K562 (cell line): ENCODE measurements around the gene FRRS1L. TPM values are rescaled to one million over a fixed set of nuclear protein-coding genes. Genes with fewer than 3 reads are reported as not detected.

Source experiments
- ATAC-seq: fragments of 200-7000 bp; cut with Tn5 transposase; 3 replicates; pipeline ENCODE4 v1.9.1; 2020; ENCODE audit warnings: moderate library complexity
- BruUV-seq: library from RNA; stranded (reverse); fragments of 400-500 nt; replicated peaks from 2 replicates; lab custom pipeline; 2021; lab: Mats Ljungman, UMichigan
- CTCF ChIA-PET: fragments of 300-600 bp; formaldehyde crosslinking; extraction: SDS; loops from one replicate; lab custom pipeline; 2021; ENCODE audit warnings: low intra/inter-chr PET ratio; lab: Yijun Ruan, JAX
- POLR2A ChIA-PET: fragments of 300-600, 350-650 bp; sonication (Branson Sonifier 250); formaldehyde crosslinking; extraction: SDS; loops from one replicate; lab custom pipeline; 2021; ENCODE audit warnings: antibody characterized with exemption, inconsistent platforms; lab: Yijun Ruan, JAX
- DNase-seq, 4 experiments: peaks; one replicate each; pipeline versions ENCODE4 v3.0.0 to v3.0.0-alpha.2; 2011 to 2018; ENCODE audit warnings: low spot score in 3 of 4, mixed read lengths in 3 of 4; ENCODE audit errors: extremely low read depth in 1 of 4
- FAIRE-seq: peaks from 2 replicates; lab custom pipeline; 2011; peaks lifted over from hg19 to GRCh38; lab: Jason Lieb, UNC
- H2AFZ ChIP-seq: 2 replicates; pipeline ENCODE4 v1.6.0; 2011; ENCODE audit warnings: low read depth, low read length, control low read depth, inconsistent platforms
- H3K27ac ChIP-seq: fragments of 200-600 bp; 3 replicates; pipeline ENCODE4 v1.8.0; 2011; ENCODE audit warnings: low read depth, mild to moderate bottlenecking, control low read depth, inconsistent platforms, low read length, moderate library complexity, mixed read lengths; ENCODE audit errors: extremely low read depth
- H3K27me3 ChIP-seq, 2 experiments: fragments of 300-600 bp in 1 of 2; 2 replicates in 1 of 2; 3 replicates in 1 of 2; pipeline versions ENCODE4 v1.6.0 to v1.8.0; 2011; ENCODE audit warnings: inconsistent platforms in 2 of 2, low read length in 2 of 2, mild to moderate bottlenecking in 1 of 2, mixed read lengths in 1 of 2, moderate library complexity in 1 of 2; ENCODE audit not compliant: control insufficient read depth in 2 of 2, insufficient read depth in 2 of 2
- H3K36me3 ChIP-seq: fragments of 300-600 bp; 3 replicates; pipeline ENCODE4 v1.8.0; 2011; ENCODE audit warnings: mild to moderate bottlenecking, low read length, inconsistent platforms; ENCODE audit not compliant: control insufficient read depth, insufficient read depth
- H3K4me1 ChIP-seq, 2 experiments: fragments of 200-600 bp in 1 of 2; replicated peaks in 1 of 2; 2 replicates in 1 of 2; 3 replicates in 1 of 2; pipeline versions ENCODE4 v1.5.1 to v1.8.0; 2011; ENCODE audit warnings: inconsistent platforms in 2 of 2, low read length in 2 of 2, mild to moderate bottlenecking in 1 of 2, mixed read lengths in 1 of 2, moderate library complexity in 1 of 2; ENCODE audit not compliant: control insufficient read depth in 2 of 2, insufficient read depth in 2 of 2
- H3K4me2 ChIP-seq: 2 replicates; pipeline ENCODE4 v1.6.1; 2011; ENCODE audit warnings: low read length, control low read depth, inconsistent platforms, mixed read lengths; ENCODE audit not compliant: insufficient read depth
- H3K4me3 ChIP-seq: fragments of 200-600 bp; sonication (generic), shearing (Covaris generic); 2 replicates; pipeline ENCODE4 v1.5.1; 2016; ENCODE audit warnings: control low read depth, inconsistent platforms
- H3K79me2 ChIP-seq: fragments of 200-600 bp; 3 replicates; pipeline ENCODE4 v1.8.0; 2011; ENCODE audit warnings: low read length, inconsistent platforms; ENCODE audit not compliant: control insufficient read depth, insufficient read depth
- H3K9ac ChIP-seq, 2 experiments: 2 replicates each; pipeline versions ENCODE4 v1.6.0 to v1.6.1; 2011; ENCODE audit warnings: low read depth in 2 of 2, low read length in 2 of 2, control low read depth in 1 of 2, inconsistent platforms in 1 of 2, mild to moderate bottlenecking in 1 of 2, mixed read lengths in 1 of 2; ENCODE audit not compliant: insufficient read depth in 1 of 2
- H3K9me1 ChIP-seq: one replicate; pipeline ENCODE4 v1.6.0; 2011; ENCODE audit warnings: inconsistent platforms, mild to moderate bottlenecking, low read length, moderate library complexity; ENCODE audit not compliant: control insufficient read depth, insufficient read depth
- H3K9me3 ChIP-seq: replicated peaks from 2 replicates; pipeline ENCODE4 v1.5.1; 2011; ENCODE audit warnings: low read depth, low read length, inconsistent platforms; ENCODE audit not compliant: control insufficient read depth, insufficient read depth
- H4K20me1 ChIP-seq: replicated peaks from 2 replicates; pipeline ENCODE4 v1.6.1; 2011; ENCODE audit warnings: low read length, inconsistent platforms, mixed read lengths; ENCODE audit not compliant: control insufficient read depth, insufficient read depth
- BRCA1 ChIP-seq, 2 experiments: fragments of 450-650 bp in 1 of 2; sonication (generic) in 1 of 2; formaldehyde crosslinking in 1 of 2; IDR thresholded peaks; 2 replicates each; pipeline versions ENCODE4 v1.5.0 to v1.6.1; 2017 to 2020; ENCODE audit warnings: mild to moderate bottlenecking in 1 of 2, missing genetic modification reagents in 1 of 2
- ILK ChIP-seq: fragments of 450-650 bp; IDR thresholded peaks from 2 replicates; pipeline ENCODE4 v1.6.1; 2016; ENCODE audit warnings: missing genetic modification characterization, low read depth, mild to moderate bottlenecking, missing compliant biosample characterization, moderate library complexity, borderline replicate concordance
- NFRKB ChIP-seq: fragments of 450-650 bp; IDR thresholded peaks from 2 replicates; pipeline ENCODE4 v1.6.1; 2016; ENCODE audit warnings: low read depth
- NKRF ChIP-seq: fragments of 450-650 bp; IDR thresholded peaks from 2 replicates; pipeline ENCODE4 v1.6.1; 2016; ENCODE audit warnings: borderline replicate concordance
- POLR2B ChIP-seq: fragments of 450-650 bp; IDR thresholded peaks from 2 replicates; pipeline ENCODE4 v1.6.1; 2018; ENCODE audit warnings: low read depth; ENCODE audit not compliant: partially characterized antibody
- RREB1 ChIP-seq: fragments of 250-450 bp; sonication (Bioruptor Pico); IDR thresholded peaks from 2 replicates; pipeline ENCODE4 v1.4.0; 2020
- SAFB2 ChIP-seq: fragments of 200-400 bp; formaldehyde crosslinking; IDR thresholded peaks from 2 replicates; pipeline ENCODE4 v1.6.1; 2018; ENCODE audit warnings: borderline replicate concordance, low read length, low read depth, moderate library complexity; ENCODE audit not compliant: severe bottlenecking
- ZBTB26 ChIP-seq: fragments of 450-650 bp; formaldehyde crosslinking; IDR thresholded peaks from 2 replicates; pipeline ENCODE4 v1.4.0; 2022; ENCODE audit warnings: missing genetic modification characterization
- ZNF507 ChIP-seq: conservative IDR thresholded peaks from 2 replicates; pipeline ENCODE4 v1.6.1; 2017; ENCODE audit warnings: missing genetic modification characterization, missing compliant biosample characterization
- WGBS: fragments of 100-300 bp; shearing (Covaris generic); methylation state at CpG from one replicate; pipeline ENCODE4 v1.1.6; 2016; ENCODE audit warnings: low coverage, mixed read lengths; ENCODE audit not compliant: insufficient coverage; ENCODE audit errors: missing lambda C conversion rate; 5-methylcytosine and 5-hydroxymethylcytosine counted together
- in situ Hi-C: fragments of 300-500 bp; cut with MboI; formaldehyde crosslinking; loops from 4 replicates; pipeline ENCODE4 v1.15.0; 2018; ENCODE audit warnings: inconsistent platforms, mixed read lengths
- intact Hi-C: fragments of 100-400 bp; cut with micrococcal nuclease; formaldehyde crosslinking; loops from 2 replicates; pipeline ENCODE4 v1.14.2; 2022
- polyA plus RNA-seq, 8 experiments: library from polyadenylated mRNA; depleted of rRNA in 4 of 8; stranded (reverse) in 5 of 8; unstranded in 3 of 8; fragments of >200 nt; fragmentation: Nextera tagmentation in 2 of 8; fragmentation: Illumina TruSeq in 1 of 8; extraction: Ambion mirVana in 2 of 8; extraction: Trizol in 1 of 8; gene quantifications; 2 replicates each; pipeline versions ENCODE4 v1.2.1 to v1.2.3, GENCODE V29; 2011 to 2014; ENCODE audit warnings: inconsistent platforms in 1 of 8, missing spikeins in 1 of 8
- total RNA-seq, 7 experiments: library from RNA; depleted of rRNA in 6 of 7; stranded (reverse); fragments of >200 nt in 6 of 7; fragmentation: Illumina TruSeq in 2 of 7; extraction: Trizol in 2 of 7; gene quantifications; 2 replicates each; pipeline versions ENCODE4 v1.2.1 to v1.2.3, GENCODE V29; 2011 to 2021; ENCODE audit warnings: low replicate concordance in 1 of 7

FRRS1L gene
- total and polyA plus RNA-seq, 9 of the 15 experiments (the other 6 are each of a cell fraction or from before 2014, with no cell fraction given), result under 0.01 to 0.04 (median 0.03) TPM; not detected in 5

GRCh38 chr9:109097146-109097545, 69.9 kb downstream of the FRRS1L start:
- DNase-seq (no peak), ATAC-seq (no peak), FAIRE-seq (no peak)
- no peaks in the 10 kb centered on the region for H3K27me3 ChIP-seq
- H3K9me3 ChIP-seq, result no peaks in the 10 kb centered on the region
- H3K4me2 ChIP-seq, result no peak overlapping the region
- ChIA-PET POLR2A (interaction anchor here (1.3 to 2.0 kb wide), 3 partner anchors 9 to 90 kb away, joined by 3 to 8 read pairs (median 4); no protein-coding TSS in a partner anchor), CTCF (no interaction called here)
- intact Hi-C loops (loop anchor here (5.0 kb wide), 1 partner anchor 85 kb away; no protein-coding TSS in a partner anchor), in situ Hi-C loops (no loop called here)
- no TSS peak for BruUV-seq
- no peaks in the 10 kb centered on the region for H4K20me1 ChIP-seq
- WGBS, result 90% methylated on average over 4 of the region's 4 CpGs
- H3K4me1 ChIP-seq, result peaks cover 0 to 31% of the 10 kb centered on the region in 2 experiments; a peak in 4 of 5 replicates
- TF ChIP-seq ILK (no peak), ZBTB26 (CRISPR knock-in tag) (no peak), SAFB2 (no peak), ZNF507 (no peak), POLR2B (no peak), RREB1 (CRISPR knock-in tag) (no peak), NKRF (no peak), NFRKB (no peak), BRCA1 (IDR thresholded peaks at IDR 0.05) (no peak), BRCA1 (CRISPR knock-in tag; IDR thresholded peaks at IDR 0.05) (no peak)
- H2AFZ ChIP-seq, result no peak overlapping the region
- H3K79me2 ChIP-seq, result peaks cover 96% of the 10 kb centered on the region
- H3K36me3 ChIP-seq, result peaks cover 84% of the 10 kb centered on the region
- no peak overlapping the region for H3K4me3 ChIP-seq
- no peak overlapping the region; the same call in 2 of the 3 replicates for H3K27ac ChIP-seq
- no peak overlapping the region for H3K9ac ChIP-seq
- no peaks in the 10 kb centered on the region for H3K9me1 ChIP-seq
